Adrenal gland (tissue), 5 donors: ENCODE data around the gene BSPRY.

Experiments used
- CTCF ChIP-seq, 6 experiments: fragments of 450-650 bp in 4 of 6; fragments of 200-600 bp in 2 of 6; sonication (generic) in 1 of 6; IDR thresholded peaks; 1 replicate in 5 of 6; 2 replicates in 1 of 6; pipeline versions ENCODE4 v1.5.1 to v1.8.0; 2016 to 2021; ENCODE audit warnings: antibody characterized with exemption in 6 of 6, mild to moderate bottlenecking in 2 of 6, moderate library complexity in 1 of 6
- POLR2A ChIP-seq, 2 donors: fragments of 450-650 bp; IDR thresholded peaks; one replicate each; pipeline ENCODE4 v1.6.1; 2017; ENCODE audit warnings: antibody characterized with exemption in 2 of 2, mild to moderate bottlenecking in 2 of 2, moderate library complexity in 1 of 2
- donor health status: DM: no; HTN: no; CAD: no.

- TF ChIP-seq CTCF (IDR thresholded peaks at IDR 0.05) (no peak), POLR2A (IDR thresholded peaks at IDR 0.05) (no peak)
Observed at GRCh38 chr9:113352411-113352810, 3.1 kb downstream of the BSPRY start.
